Astrocyte of the spinal cord (primary cell): ENCODE measurements around the gene POLR1A.

Experiments used
- DNase-seq: peaks from one replicate; pipeline ENCODE4 v3.0.0; 2011; ENCODE audit warnings: low read depth, low spot score
- H3K4me3 ChIP-seq: 2 replicates; pipeline ENCODE4 v1.5.1; 2011; ENCODE audit warnings: low read depth, mild to moderate bottlenecking, low read length, moderate library complexity
- in situ Hi-C: cut with HindIII; loops from 2 replicates; pipeline ENCODE4 v1.10.0; 2017; ENCODE audit warnings: low sequenced_read_pairs
- TF ChIP-seq, protein P1 (sequence below): IDR thresholded peaks from 2 replicates; pipeline ENCODE4 v1.5.1; 2012; ENCODE audit warnings: low read depth, mild to moderate bottlenecking, low read length, inconsistent platforms

The POLR1A gene

DNA sequence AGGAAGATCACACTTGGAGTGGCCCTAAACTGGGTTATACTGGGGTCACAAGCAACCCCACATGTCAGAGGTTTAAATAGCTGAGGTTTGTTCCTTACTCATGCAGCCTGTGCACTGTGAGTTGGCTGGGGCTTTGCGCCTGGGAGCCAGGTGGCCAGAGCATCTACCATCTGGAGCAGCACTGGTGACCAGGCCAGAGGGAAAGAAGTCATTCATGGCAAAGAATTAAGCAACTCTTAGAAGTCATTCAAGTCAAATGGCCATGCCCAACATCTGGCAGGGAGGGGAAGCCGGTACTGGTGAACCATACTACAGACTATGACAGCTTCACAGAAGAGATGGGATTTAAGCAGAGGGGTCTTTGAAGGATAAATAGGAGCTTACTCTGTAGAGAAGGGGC, 90.7 kb downstream of the POLR1A start:
- no peak overlapping the region for H3K4me3 ChIP-seq
- in situ Hi-C loops, result no loop called here
- no peak for DNase-seq
- TF ChIP-seq, protein P1, sequence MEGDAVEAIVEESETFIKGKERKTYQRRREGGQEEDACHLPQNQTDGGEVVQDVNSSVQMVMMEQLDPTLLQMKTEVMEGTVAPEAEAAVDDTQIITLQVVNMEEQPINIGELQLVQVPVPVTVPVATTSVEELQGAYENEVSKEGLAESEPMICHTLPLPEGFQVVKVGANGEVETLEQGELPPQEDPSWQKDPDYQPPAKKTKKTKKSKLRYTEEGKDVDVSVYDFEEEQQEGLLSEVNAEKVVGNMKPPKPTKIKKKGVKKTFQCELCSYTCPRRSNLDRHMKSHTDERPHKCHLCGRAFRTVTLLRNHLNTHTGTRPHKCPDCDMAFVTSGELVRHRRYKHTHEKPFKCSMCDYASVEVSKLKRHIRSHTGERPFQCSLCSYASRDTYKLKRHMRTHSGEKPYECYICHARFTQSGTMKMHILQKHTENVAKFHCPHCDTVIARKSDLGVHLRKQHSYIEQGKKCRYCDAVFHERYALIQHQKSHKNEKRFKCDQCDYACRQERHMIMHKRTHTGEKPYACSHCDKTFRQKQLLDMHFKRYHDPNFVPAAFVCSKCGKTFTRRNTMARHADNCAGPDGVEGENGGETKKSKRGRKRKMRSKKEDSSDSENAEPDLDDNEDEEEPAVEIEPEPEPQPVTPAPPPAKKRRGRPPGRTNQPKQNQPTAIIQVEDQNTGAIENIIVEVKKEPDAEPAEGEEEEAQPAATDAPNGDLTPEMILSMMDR, result no peak

DNA sequence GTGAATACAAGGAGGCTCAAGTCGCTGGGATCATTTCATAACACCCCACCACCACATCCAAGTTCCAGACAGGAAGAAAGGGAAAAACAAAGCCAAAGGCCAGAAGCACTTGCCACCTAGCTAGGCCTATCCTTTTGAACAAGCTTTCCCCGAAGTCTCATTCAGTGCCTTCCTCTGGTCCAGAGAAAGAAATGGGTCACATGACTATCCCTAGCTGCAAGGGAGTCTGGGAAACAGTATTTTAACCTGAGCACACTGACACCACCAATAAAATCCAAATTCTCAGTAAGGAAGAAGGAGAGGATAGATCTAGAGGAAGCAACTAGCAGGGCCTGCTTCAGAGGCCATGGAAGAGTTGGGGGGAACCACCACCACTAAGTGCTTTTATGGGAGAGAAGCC, 91.2 kb downstream of the POLR1A start:
- no peak for DNase-seq
- in situ Hi-C loops, result no loop called here
- TF ChIP-seq, protein P1, result no peak
- no peak overlapping the region for H3K4me3 ChIP-seq

DNA sequence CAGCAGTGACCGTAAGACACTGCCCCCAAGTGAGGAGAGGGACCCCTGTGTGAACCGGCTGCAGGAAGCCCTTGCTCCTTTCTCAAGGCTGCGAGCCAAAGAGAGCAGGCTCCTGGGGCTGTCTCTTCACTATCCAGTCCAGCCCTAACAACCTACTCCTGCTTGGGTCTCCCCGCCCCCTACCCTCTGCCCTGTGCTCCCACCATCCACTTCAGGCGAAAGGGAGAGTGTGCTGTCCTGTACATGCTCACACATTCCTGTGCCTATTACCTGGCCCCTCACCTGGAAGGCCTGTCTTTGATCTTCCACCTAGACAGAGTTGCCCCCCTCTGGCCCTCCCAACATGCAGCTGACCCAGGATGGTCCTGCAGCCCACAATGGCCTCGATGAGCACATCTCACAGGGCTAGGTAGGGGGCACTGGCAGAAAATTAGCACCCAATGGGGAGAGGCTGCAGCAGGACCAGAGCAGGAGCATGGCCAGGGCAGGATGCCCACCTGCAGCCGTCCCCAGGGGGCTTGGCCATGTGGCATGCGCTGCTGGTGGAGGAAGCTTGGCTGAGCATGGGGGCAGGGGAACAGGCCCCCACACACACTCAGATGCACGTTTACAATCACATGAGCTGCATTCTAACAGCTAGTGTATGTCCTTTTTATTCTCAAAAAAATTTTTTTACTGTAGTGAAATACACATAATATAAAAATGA, 93.5 kb downstream of the POLR1A start:
- in situ Hi-C loops, result no loop called here
- H3K4me3 ChIP-seq, result no peak overlapping the region
- DNase-seq, result no peak
- TF ChIP-seq, protein P1, result no peak

DNA sequence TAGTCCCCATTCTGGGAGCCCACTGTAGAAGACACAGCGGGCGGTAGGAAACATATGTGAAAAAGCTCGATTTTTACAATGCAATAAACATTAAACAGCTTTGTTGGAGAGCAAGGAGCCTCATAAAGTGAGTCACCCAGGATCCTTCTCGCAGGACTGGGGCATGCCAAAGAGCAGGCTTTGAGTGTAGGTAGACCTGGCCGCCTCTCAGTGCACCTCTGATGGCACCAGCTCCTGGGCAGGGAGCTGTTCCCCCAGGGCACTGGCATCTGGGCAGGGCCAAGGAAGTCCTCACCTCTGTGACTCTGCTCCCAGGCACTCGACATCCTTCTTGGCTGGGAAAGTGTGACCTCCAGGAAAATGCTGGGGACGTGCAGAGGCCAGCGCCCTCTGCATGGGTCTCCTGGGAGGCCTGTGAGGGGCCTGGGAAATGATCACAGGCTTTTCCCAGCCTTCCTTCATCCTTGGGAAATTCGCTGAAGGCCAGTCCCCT, 94.2 kb downstream of the POLR1A start:
- DNase-seq, result no peak
- H3K4me3 ChIP-seq, result no peak overlapping the region
- in situ Hi-C loops, result no loop called here
- TF ChIP-seq, protein P1, result no peak

DNA sequence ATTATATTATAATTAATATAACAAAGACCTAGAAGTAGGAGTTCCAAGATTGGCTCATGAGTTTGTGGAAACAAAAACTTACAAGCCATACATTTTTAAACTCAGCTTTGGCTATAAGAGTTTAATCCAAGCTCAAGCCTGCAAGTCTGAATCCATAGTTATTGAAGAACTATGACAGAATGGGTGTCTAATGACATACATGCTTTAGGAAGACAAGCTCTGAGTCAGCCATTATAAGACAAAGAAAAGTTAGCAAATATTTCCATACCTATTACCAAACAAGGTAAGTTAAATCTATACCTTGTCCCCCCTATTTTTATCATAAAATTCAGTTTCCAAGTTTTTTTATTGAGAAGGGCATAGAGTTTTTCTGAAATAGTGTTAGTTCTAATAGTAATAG, 95.6 kb downstream of the POLR1A start:
- no peak for DNase-seq
- in situ Hi-C loops, result no loop called here
- TF ChIP-seq, protein P1, result no peak
- no peak overlapping the region for H3K4me3 ChIP-seq

DNA sequence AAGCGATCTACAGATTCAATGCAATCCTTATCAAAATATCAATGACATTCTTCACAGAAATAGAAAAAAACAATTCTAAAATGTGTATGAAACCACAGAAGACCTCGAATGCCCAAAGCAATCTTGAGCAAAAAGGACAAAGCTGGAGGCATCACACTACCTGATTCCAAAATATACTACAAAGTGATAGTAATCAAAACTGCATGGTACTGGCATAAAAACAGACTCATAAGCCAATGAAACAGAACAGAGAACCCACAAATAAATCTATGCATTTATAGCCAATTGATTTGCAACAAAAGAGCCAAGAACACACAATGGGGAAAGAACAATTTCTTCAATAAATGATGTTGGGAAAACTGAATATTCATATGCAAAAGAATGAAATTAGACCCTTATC, 99.2 kb downstream of the POLR1A start:
- in situ Hi-C loops, result no loop called here
- TF ChIP-seq, protein P1, result no peak
- DNase-seq, result no peak
- no peak overlapping the region for H3K4me3 ChIP-seq
